GM08714 (cell line): ENCODE measurements around the gene RPS6KA5.
"Not testable (repeated sequence)": the region's sequence is repeated elsewhere in the genome, so short reads cannot be mapped to it uniquely, and the experiment has no call there.

Source experiments
- H3K4me3 ChIP-seq: fragments of 200-500 bp; sonication (Bioruptor generic); 2 replicates; pipeline ENCODE4 v1.5.1; 2014; ENCODE audit warnings: mild to moderate bottlenecking, low read length, inconsistent platforms
- ZNF274 ChIP-seq: IDR thresholded peaks from 2 replicates; pipeline ENCODE4 v1.6.1; 2012; ENCODE audit warnings: mild to moderate bottlenecking, low read depth, low read length

RPS6KA5 gene

DNA sequence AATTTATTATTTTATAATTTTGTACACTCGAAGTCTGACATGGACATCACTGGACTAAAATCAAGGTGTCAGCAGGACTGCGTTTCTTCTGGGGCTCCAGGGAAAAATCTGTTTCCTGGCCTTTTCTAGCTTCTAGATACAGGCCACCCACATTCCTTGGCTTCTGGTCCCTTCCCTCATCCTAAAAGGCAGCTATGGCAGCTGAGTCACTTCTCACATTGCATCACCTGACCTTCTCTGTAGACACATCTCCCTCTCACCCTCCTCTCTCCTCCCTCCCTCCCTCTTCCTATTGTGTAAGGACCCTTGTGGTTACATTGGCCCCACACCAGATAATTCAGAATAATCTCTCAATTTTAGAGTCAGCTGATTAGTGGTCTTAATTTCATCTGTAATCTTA lies 92.4 kb downstream of the RPS6KA5 start:
- no peak for TF ChIP-seq ZNF274
- H3K4me3 ChIP-seq: no peak overlapping the region

DNA sequence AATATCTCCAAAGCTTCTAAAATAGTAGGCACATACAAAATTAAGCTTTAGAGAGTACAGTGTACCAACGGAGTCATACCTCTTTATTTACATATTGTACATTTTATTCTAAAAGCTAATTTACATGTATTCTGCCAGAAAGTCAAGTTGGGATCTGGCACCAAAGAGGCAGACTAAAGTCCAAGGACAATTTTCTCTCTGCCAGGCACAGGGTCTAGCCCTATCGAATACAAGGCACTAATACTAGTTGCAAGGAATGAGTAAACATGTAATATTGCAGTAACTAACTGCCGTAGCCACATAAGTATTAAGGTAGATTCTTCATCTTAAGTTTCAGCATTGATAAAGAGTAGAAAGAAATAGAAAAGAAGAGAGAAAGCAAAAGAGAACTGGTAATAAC lies 93.9 kb downstream of the RPS6KA5 start:
- H3K4me3 ChIP-seq: no peak overlapping the region
- TF ChIP-seq ZNF274: no peak

- no peak for TF ChIP-seq ZNF274
These were observed 94.7 kb downstream of the RPS6KA5 start for GRCh38 chr14:90965765-90966164.

DNA sequence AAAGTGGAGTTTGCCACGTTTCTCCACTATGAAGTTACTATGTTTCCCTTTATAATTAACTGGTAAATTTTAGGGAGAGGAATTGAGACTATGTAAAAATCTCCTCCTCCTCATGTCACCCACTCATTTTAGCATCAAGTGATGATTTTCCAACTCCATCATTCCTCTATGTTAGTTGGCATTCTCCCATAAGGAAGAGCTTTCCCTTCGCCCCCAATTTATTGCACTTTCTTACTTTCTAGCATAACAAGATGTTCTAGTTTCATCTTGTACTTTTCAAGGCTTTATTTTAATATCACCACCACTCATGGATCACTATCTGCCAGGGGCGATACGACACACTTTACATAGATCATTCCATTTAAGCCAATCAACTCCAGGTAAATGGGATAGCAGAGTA lies 97.1 kb downstream of the RPS6KA5 start:
- no peak overlapping the region for H3K4me3 ChIP-seq
- TF ChIP-seq ZNF274: no peak

More at GRCh38 chr14:90965765-90966164, 94.7 kb downstream of the RPS6KA5 start:
- no peak overlapping the region for H3K4me3 ChIP-seq

DNA sequence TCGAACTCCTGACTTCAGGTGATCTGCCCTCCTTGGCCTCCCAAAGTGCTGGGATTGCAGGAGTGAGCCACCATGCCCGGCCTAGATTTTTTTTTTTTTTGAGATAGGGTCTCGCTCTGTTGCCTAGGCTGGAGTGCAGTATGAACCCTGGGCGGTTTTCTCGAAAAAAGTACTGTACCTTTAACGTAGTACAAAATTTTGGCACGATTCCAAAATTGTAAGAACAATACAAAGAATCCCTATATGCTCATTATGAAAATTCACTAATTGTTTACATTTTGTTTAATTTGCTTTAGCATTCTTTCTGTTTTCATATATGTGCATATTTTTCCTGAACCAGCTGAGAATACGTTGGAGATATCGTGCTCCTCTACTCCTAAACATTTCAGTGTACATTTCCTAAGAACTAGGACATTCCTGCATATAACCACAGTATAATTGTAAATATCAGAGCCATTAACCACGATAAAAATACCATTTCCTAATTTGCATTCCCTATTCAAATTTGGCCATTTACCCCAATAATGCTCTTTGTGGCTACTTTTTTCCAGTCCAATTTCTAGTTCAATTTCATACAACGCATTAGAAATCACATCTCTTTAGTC lies 97.8 kb downstream of the RPS6KA5 start:
- TF ChIP-seq ZNF274: no peak
- no peak overlapping the region for H3K4me3 ChIP-seq

- no peak overlapping the region for H3K4me3 ChIP-seq
- no peak for TF ChIP-seq ZNF274
These were observed 99.6 kb downstream of the RPS6KA5 start for GRCh38 chr14:90960818-90961217.

DNA sequence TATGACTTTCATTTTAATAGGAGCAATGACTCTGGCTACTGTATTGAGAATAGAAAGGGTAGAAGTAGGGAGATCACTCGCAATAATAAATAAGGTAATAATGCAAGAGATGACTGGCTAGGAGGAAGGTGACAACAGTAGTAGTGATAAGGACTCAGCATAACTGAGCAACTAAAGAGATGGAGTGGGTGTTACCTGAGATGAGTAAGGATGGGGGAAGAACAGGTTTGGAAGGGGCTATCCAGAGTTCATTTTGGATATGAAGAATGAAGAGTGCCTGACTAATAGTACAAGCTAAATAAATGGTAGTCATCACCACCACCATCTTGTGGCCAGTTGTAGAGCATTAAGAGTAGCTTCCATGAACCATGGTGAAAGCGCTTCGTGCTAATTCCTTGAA lies 101.1 kb downstream of the RPS6KA5 start:
- no peak overlapping the region for H3K4me3 ChIP-seq
- no peak for TF ChIP-seq ZNF274

- H3K4me3 ChIP-seq: no peak overlapping the region
These were observed 104.2 kb downstream of the RPS6KA5 start for GRCh38 chr14:90956273-90956672.

GRCh38 chr14:90953643-90954042 lies 106.8 kb downstream of the RPS6KA5 start:
- not testable (repeated sequence) for H3K4me3 ChIP-seq

More at GRCh38 chr14:90956273-90956672, 104.2 kb downstream of the RPS6KA5 start:
- no peak for TF ChIP-seq ZNF274

- H3K4me3 ChIP-seq: no peak overlapping the region
- no peak for TF ChIP-seq ZNF274
These were observed 117.1 kb downstream of the RPS6KA5 start for GRCh38 chr14:90943367-90943766.

- H3K4me3 ChIP-seq: no peak overlapping the region
- no peak for TF ChIP-seq ZNF274
These were observed 117.9 kb downstream of the RPS6KA5 start for GRCh38 chr14:90942511-90942910.

- TF ChIP-seq ZNF274: no peak
- H3K4me3 ChIP-seq: no peak overlapping the region
These were observed 118.7 kb downstream of the RPS6KA5 start for GRCh38 chr14:90941706-90942105.

GRCh38 chr14:90940318-90940962 lies 120.0 kb downstream of the RPS6KA5 start:
- H3K4me3 ChIP-seq: no peak overlapping the region
- TF ChIP-seq ZNF274: no peak

GRCh38 chr14:90939252-90939795 lies 121.1 kb downstream of the RPS6KA5 start:
- not testable (repeated sequence) for H3K4me3 ChIP-seq

DNA sequence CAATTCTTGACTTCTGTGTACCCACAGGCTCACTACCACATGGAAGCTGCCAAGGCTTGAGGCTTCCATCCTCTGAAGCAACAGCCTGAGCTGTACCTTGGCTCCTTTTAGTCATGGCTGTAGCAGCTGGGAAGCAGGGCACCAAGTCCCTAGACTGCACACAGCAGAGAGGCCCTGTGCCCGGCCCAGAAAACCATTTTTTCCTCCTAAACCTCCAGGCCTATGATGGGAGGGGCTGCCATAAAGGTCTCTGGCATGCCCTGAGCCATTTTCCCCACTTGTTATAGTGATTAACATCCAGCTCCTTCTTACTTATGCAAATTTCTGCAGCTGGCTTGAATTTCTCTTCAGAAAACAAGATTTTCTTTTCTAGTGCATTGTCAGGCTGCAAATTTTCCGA lies 121.8 kb downstream of the RPS6KA5 start:
- no peak for TF ChIP-seq ZNF274
- H3K4me3 ChIP-seq: no peak overlapping the region

- no peak for TF ChIP-seq ZNF274
- H3K4me3 ChIP-seq: no peak overlapping the region
These were observed 123.5 kb downstream of the RPS6KA5 start for GRCh38 chr14:90936757-90937440.
